Hematopoietic multipotent progenitor cell treated with erythropoietin and hydrocortisone succinate and interleukin-3 and kit ligand, for 6 days (in vitro differentiated cells): ENCODE results near the gene SH3BP5L.
A peak's percentile ranks its signal among the peaks of the same experiment; 100 is the strongest.
"Not testable (repeated sequence)": the region's sequence is repeated elsewhere in the genome, so short reads cannot be mapped to it uniquely, and the experiment has no call there.

ENCODE experiments used
- DNase-seq: peaks from one replicate; pipeline ENCODE4 v3.0.0-alpha.2; 2015

SH3BP5L gene

GRCh38 chr1:248850536-248851251, 25.0 kb upstream of the SH3BP5L start:
- DNase-seq = no peak

DNA sequence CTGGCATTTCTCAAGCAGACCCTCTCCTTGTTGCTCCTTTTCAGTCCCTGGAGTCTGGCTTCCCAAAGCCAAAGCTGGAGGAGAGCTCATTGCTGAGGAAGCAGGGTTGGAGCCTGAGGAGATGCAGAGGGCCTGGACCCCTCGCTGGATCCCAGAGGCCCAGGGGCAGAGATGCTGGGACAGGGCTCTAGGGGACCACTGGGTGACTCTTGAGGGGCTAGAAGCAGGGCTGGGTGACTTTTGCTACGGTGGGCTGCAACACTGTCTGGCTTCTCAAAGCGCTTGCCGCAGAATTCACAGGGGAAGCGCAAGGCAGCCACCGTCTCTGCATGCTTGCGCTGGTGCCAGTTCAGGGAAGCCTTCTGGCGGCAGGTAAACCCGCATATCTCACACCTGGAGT, 24.4 kb upstream of the SH3BP5L start:
- DNase-seq = no peak

- no peak for DNase-seq
Observed at GRCh38 chr1:248849637-248850036, 23.9 kb upstream of the SH3BP5L start.

- no peak for DNase-seq
Observed at GRCh38 chr1:248849152-248849551, 23.4 kb upstream of the SH3BP5L start.

DNA sequence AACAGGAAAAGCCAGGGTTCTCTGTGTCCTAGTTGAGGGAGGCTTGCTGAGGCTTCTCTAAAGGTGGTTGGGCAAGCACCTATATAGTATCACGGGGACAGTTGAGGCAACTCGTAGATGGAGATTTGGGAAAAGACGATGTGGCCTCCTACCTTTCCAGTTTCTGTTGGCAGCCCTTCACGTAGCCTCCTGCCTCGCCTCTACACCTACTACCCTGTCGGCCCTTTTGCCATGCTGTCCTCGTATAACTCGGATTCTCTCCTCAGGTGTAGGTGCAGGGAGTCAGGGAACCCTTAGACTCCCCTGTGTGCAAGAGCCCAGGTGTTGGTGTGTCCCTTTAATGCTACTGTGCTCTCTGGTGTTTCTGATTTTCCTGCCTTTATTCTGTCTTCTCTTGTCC, 22.9 kb upstream of the SH3BP5L start:
- DNase-seq = no peak

DNA sequence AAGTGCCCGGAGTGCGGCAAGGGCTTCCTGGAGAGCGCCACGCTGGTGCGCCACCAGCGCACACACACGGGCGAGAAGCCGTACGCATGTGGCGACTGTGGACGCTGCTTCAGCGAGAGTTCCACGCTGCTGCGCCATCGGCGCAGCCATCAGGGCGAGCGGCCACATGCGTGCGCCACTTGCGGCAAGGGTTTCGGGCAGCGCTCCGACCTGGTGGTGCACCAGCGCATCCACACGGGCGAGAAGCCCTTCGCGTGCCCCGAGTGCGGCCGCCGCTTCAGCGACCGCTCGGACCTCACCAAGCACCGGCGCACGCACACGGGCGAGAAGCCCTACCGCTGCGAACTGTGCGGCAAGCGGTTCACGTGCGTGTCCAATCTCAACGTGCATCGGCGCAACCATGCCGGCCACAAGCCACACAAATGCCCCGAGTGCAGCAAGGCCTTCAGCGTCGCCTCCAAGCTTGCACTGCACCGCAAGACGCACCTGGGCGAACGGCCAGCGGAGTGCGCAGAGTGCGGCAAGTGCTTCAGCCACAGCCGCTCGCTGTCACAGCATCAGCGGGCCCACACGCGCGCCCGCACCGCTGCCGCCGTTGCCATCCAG, 22.3 kb upstream of the SH3BP5L start:
- DNase-seq = no peak

DNA sequence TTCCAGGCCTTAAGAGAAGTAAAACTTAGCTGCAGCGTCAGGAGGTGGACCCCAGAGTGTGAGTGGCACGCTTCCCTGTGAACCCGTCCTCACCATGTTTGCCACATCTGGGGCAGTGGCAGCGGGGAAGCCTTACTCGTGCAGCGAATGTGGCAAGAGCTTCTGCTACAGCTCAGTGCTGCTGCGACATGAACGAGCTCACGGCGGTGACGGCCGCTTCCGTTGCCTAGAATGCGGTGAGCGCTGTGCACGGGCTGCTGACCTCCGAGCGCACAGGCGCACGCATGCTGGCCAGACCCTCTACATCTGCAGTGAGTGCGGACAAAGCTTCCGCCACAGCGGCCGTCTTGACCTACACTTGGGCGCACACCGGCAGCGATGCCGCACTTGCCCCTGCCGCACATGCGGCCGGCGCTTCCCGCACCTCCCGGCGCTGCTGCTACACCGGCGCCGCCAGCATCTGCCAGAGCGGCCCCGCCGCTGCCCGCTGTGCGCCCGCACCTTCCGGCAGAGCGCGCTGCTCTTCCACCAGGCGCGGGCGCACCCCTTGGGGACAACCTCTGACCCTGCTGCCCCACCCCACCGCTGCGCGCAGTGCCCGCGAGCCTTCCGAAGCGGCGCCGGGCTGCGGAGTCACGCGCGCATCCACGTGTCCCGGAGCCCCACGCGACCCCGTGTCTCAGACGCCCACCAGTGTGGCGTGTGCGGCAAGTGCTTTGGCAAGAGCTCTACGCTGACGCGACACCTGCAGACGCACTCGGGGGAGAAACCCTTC, 21.7 kb upstream of the SH3BP5L start:
- DNase-seq = no peak

- DNase-seq = no peak
Observed at GRCh38 chr1:248844526-248844925, 18.8 kb upstream of the SH3BP5L start.

DNA sequence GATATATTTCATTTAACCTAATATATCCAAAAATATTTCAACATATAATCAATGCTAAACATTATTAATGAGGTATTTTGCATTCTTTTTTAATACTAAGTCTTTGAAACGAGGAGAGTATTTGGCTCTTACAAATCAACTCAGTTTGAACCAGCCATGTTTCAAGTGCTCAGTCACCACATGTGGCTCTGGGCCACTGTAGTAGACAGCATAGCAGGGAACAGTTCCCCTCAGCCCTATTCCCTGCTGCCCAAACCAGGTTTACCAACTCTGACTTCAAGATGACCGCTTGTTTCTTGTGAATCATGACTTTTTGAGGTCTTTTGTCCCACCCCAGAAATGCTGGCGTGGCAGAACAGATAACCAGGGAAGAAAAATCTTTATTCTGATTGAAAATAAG, 18.0 kb upstream of the SH3BP5L start:
- no peak for DNase-seq

DNA sequence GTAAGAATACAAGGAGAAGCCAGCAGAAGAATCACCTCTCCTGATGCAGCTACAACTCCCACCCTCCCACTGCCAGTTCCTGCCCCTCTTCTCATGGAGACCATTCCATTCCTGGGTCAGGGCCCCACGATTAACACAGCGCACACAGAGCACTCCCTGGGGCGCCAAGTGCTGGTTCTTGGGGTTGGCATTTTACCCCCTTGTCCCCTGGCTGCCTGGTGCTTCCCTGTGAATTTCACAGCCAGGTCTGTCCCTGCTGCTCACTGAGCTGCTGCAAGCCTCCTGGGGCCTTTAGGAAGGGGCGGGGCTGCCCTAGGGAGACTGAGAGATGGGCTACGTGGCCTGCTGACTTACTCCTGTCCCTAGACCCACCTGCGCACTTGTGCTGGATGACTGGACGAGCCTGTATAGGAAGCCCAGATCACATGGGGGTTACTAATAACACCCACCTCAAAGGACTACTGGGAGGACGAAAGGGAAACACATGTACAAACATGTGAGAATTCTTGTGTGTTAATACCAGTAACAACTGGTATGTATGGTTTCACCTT, 17.1 kb upstream of the SH3BP5L start:
- DNase-seq = no peak

GRCh38 chr1:248841702-248842395, 16.1 kb upstream of the SH3BP5L start:
- peak; percentile 80 for DNase-seq

GRCh38 chr1:248840946-248841345, 15.2 kb upstream of the SH3BP5L start:
- no peak for DNase-seq

GRCh38 chr1:248839168-248839555, 13.4 kb upstream of the SH3BP5L start:
- DNase-seq = no peak

GRCh38 chr1:248838357-248839167, 12.8 kb upstream of the SH3BP5L start:
- DNase-seq = peak; percentile 92

- DNase-seq = peak; percentile 99
Observed at GRCh38 chr1:248837781-248838356, 12.2 kb upstream of the SH3BP5L start, which contains the start of gene ZNF672. Gene ZNF672, plus strand, starts transcription at chr1:248838224. Its CDS starts 9,051 bp downstream, at chr1:248847275.

DNA sequence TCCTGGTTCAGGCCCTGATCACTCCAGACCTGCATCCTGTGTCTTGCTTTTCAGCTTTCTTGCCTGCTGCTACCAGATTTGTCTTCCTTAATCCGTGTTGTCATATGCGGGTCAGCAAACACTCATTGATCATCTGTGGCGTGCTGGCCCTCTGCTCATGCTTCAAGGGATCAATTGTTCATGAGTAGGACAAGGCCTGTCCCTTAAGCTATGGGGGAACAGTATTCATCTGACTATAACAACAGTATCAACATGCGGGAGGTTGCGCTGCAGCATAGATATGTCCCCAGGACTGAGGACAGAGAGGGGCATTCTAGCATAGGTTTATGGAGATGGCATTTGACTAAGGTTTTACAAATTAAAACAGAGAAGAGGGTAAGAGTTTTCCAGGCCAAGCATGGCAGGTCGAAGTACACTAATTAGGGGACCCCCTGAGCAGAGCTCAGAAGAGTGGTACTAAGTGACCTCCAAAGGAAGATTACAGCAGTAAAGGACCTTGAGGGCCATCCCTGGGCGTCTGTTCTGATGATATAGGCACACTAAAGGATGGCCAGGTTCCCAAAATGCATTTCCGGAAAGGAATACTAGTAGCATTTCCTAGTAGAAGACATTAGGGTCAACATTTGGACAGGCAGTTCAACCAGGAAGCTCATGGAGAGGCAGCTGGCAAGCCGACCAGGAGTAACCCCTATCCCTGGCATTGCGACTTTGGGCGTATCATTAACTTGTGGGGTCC, 11.5 kb upstream of the SH3BP5L start:
- DNase-seq = no peak

GRCh38 chr1:248834343-248834940, 8.7 kb upstream of the SH3BP5L start:
- no peak for DNase-seq

- DNase-seq = no peak
Observed at GRCh38 chr1:248831842-248832241, 6.1 kb upstream of the SH3BP5L start.

DNA sequence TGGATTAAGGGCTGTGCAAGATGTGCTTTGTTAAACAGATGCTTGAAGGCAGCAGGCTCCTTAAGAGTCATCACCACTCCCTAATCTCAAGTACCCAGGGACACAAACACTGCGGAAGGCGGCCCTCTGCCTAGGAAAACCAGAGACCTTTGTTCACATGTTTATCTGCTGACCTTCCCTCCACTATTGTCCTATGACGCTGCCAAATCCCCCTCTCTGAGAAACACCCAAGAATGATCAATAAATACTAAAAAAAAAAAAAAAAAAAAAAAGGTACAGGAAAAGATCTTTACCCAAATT, 5.0 kb upstream of the SH3BP5L start:
- not testable (repeated sequence) for DNase-seq

GRCh38 chr1:248828845-248829244, 3.1 kb upstream of the SH3BP5L start:
- DNase-seq = peak; percentile 76

GRCh38 chr1:248825573-248825908, 174 bp downstream of the SH3BP5L start:
- DNase-seq = no peak
